ENCODE data around the gene HNRNPF.
A peak's percentile ranks its signal among the peaks of the same experiment; 100 is the strongest.
"Not testable (repeated sequence)": the region's sequence is repeated elsewhere in the genome, so short reads cannot be mapped to it uniquely, and the experiment has no call there.

The HNRNPF gene

DNA sequence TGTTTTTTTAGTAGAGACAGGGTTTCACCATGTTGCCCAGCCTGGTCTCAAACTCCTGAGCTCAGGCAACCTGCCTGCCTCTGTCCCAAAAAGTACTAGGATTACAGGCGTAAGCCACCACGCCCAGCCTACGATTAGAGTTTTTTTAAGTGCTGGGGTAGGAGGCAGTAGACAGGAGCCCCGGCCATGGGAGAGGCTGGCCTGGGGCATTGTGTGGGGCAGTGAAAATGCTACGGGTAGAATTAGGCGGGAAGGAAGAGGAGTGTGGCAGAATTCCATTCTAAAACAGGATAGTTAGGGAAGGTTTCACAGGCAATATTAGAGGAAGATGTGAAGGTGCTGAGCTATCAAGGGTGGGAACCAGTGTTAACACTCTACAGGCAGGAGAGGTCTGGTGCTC is 68.9 kb downstream of the HNRNPF start:
- H3K9ac ChIP-seq (ENCODE audit: low read length) = no peak overlapping the region
- H3K23ac ChIP-seq (ENCODE audit: low read length) = no peak overlapping the region
- peaks cover 5 to 7% of the 10 kb centered on the region in 2 experiments for H3K4me1 ChIP-seq (ENCODE audit: control insufficient read depth in 1 of 2, insufficient read depth in 2 of 2, low read length in 2 of 2)
- H3K27ac ChIP-seq (ENCODE audit: low read depth, low read length) = no peak overlapping the region
- no peak overlapping the region for H3K14ac ChIP-seq (ENCODE audit: low read length)
- no peaks in the 10 kb centered on the region for H3K79me2 ChIP-seq (ENCODE audit: control insufficient read depth, insufficient read depth, low read length, poor library complexity)
- no peaks in the 10 kb centered on the region for H3K9me3 ChIP-seq (ENCODE audit: insufficient read depth, low read depth, low read length)
- no peak overlapping the region for H3K4me3 ChIP-seq (ENCODE audit: low read depth, low read length)
- no peak overlapping the region for H3K4me2 ChIP-seq (ENCODE audit: low read length)
- peak; percentile 77 to 88 for DNase-seq
- WGBS (ENCODE audit: extremely low coverage, insufficient coverage, insufficient read length) = no CpG with 5 or more reads among the region's 6 CpGs
- no peak overlapping the region for H4K91ac ChIP-seq (ENCODE audit: low read depth, low read length)
- no peak overlapping the region for H3K18ac ChIP-seq (ENCODE audit: low read length)
- no peaks in the 10 kb centered on the region for H3K27me3 ChIP-seq (ENCODE audit: insufficient read depth, low read length)
- H4K8ac ChIP-seq (ENCODE audit: low read depth, low read length) = no peak overlapping the region
- no peak overlapping the region for H2BK12ac ChIP-seq (ENCODE audit: low read length)
- no peak overlapping the region for H2BK120ac ChIP-seq (ENCODE audit: insufficient read depth, low read length, poor library complexity)
- no peak overlapping the region for H2AFZ ChIP-seq (ENCODE audit: insufficient read depth, low read length, poor library complexity)
- H4K12ac ChIP-seq (ENCODE audit: low read depth, low read length) = no peak overlapping the region
- no peak overlapping the region for H3K4ac ChIP-seq (ENCODE audit: low read depth, low read length)
- no peaks in the 10 kb centered on the region for H3K36me3 ChIP-seq (ENCODE audit: control insufficient read depth in 1 of 2, insufficient read depth in 2 of 2, low read length in 2 of 2)
- no peaks in the 10 kb centered on the region for H3K79me1 ChIP-seq (ENCODE audit: low read length)
- H2BK5ac ChIP-seq (ENCODE audit: low read depth, low read length, poor library complexity) = no peak overlapping the region
- H2AK5ac ChIP-seq (ENCODE audit: low read length) = no peak overlapping the region

GRCh38 chr10:43339136-43339535 is 69.8 kb downstream of the HNRNPF start:
- H2AK5ac ChIP-seq (ENCODE audit: low read length) = no peak overlapping the region
- no peaks in the 10 kb centered on the region for H3K27me3 ChIP-seq (ENCODE audit: insufficient read depth, low read length)
- H4K12ac ChIP-seq (ENCODE audit: low read depth, low read length) = no peak overlapping the region
- no peak overlapping the region for H3K9ac ChIP-seq (ENCODE audit: low read length)
- H3K9me3 ChIP-seq (ENCODE audit: insufficient read depth, low read depth, low read length) = no peaks in the 10 kb centered on the region
- no peak overlapping the region for H3K27ac ChIP-seq (ENCODE audit: low read depth, low read length)
- H3K36me3 ChIP-seq (ENCODE audit: control insufficient read depth in 1 of 2, insufficient read depth in 2 of 2, low read length in 2 of 2) = no peaks in the 10 kb centered on the region
- no peaks in the 10 kb centered on the region for H3K79me1 ChIP-seq (ENCODE audit: low read length)
- H3K4me3 ChIP-seq (ENCODE audit: low read depth, low read length) = peak overlapping the region; percentile 5
- H3K4me1 ChIP-seq (ENCODE audit: control insufficient read depth in 1 of 2, insufficient read depth in 2 of 2, low read length in 2 of 2) = peaks cover 5 to 7% of the 10 kb centered on the region in 2 experiments
- no CpG with 5 or more reads among the region's 11 CpGs for WGBS (ENCODE audit: extremely low coverage, insufficient coverage, insufficient read length)
- H4K8ac ChIP-seq (ENCODE audit: low read depth, low read length) = no peak overlapping the region
- H2BK5ac ChIP-seq (ENCODE audit: low read depth, low read length, poor library complexity) = no peak overlapping the region
- H3K79me2 ChIP-seq (ENCODE audit: control insufficient read depth, insufficient read depth, low read length, poor library complexity) = no peaks in the 10 kb centered on the region
- no peak for DNase-seq
- H3K14ac ChIP-seq (ENCODE audit: low read length) = no peak overlapping the region
- H4K91ac ChIP-seq (ENCODE audit: low read depth, low read length) = no peak overlapping the region
- H2BK120ac ChIP-seq (ENCODE audit: insufficient read depth, low read length, poor library complexity) = no peak overlapping the region
- no peak overlapping the region for H2AFZ ChIP-seq (ENCODE audit: insufficient read depth, low read length, poor library complexity)
- H3K18ac ChIP-seq (ENCODE audit: low read length) = no peak overlapping the region
- H3K4me2 ChIP-seq (ENCODE audit: low read length) = no peak overlapping the region
- no peak overlapping the region for H3K23ac ChIP-seq (ENCODE audit: low read length)
- no peak overlapping the region for H3K4ac ChIP-seq (ENCODE audit: low read depth, low read length)
- no peak overlapping the region for H2BK12ac ChIP-seq (ENCODE audit: low read length)

- Histone ChIP-seq H3K4ac (ENCODE audit: low read depth, low read length) (no peak overlapping the region), H4K12ac (ENCODE audit: low read depth, low read length) (no peak overlapping the region), H3K18ac (ENCODE audit: low read length) (no peak overlapping the region), H3K27me3 (ENCODE audit: insufficient read depth, low read length) (no peaks in the 10 kb centered on the region), H2BK120ac (ENCODE audit: insufficient read depth, low read length, poor library complexity) (no peak overlapping the region), H3K4me2 (ENCODE audit: low read length) (no peak overlapping the region), H2BK5ac (ENCODE audit: low read depth, low read length, poor library complexity) (no peak overlapping the region), H3K9ac (ENCODE audit: low read length) (no peak overlapping the region), H3K9me3 (ENCODE audit: insufficient read depth, low read depth, low read length) (no peaks in the 10 kb centered on the region), H4K91ac (ENCODE audit: low read depth, low read length) (no peak overlapping the region), H3K79me1 (ENCODE audit: low read length) (no peaks in the 10 kb centered on the region), H3K36me3 (ENCODE audit: control insufficient read depth in 1 of 2, insufficient read depth in 2 of 2, low read length in 2 of 2) (no peaks in the 10 kb centered on the region), H2AFZ (ENCODE audit: insufficient read depth, low read length, poor library complexity) (no peak overlapping the region), H2AK5ac (ENCODE audit: low read length) (no peak overlapping the region), H3K23ac (ENCODE audit: low read length) (no peak overlapping the region), H3K4me1 (ENCODE audit: control insufficient read depth in 1 of 2, insufficient read depth in 2 of 2, low read length in 2 of 2) (peaks cover 5 to 7% of the 10 kb centered on the region in 2 experiments), H3K27ac (ENCODE audit: low read depth, low read length) (no peak overlapping the region), H3K79me2 (ENCODE audit: control insufficient read depth, insufficient read depth, low read length, poor library complexity) (no peaks in the 10 kb centered on the region), H2BK12ac (ENCODE audit: low read length) (peak overlapping the region; percentile 31), H3K4me3 (ENCODE audit: low read depth, low read length) (no peak overlapping the region), H4K8ac (ENCODE audit: low read depth, low read length) (no peak overlapping the region), H3K14ac (ENCODE audit: low read length) (no peak overlapping the region)
- DNase-seq = no peak
- WGBS (ENCODE audit: extremely low coverage, insufficient coverage, insufficient read length) = no CpG with 5 or more reads among the region's 12 CpGs
These were observed 70.9 kb downstream of the HNRNPF start for GRCh38 chr10:43338117-43338516.

DNA sequence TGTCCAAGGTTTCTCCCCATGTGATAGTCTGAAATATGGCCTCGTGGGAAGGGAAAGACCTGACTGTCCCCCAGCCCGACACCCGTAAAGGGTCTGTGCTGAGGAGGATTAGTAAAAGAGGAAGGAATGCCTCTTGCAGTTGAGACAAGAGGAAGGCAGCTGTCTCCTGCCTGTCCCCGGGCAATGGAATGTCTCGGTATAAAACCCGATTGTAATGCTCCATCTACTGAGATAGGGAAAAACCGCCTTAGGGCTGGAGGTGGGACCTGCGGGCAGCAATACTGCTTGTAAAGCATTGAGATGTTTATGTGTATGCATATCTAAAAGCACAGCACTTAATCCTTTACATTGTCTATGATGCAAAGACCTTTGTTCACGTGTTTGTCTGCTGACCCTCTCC is 71.5 kb downstream of the HNRNPF start:
- H2BK120ac ChIP-seq (ENCODE audit: insufficient read depth, low read length, poor library complexity); H2BK12ac ChIP-seq (ENCODE audit: low read length); H3K79me1 ChIP-seq (ENCODE audit: low read length); H3K4me1 ChIP-seq (ENCODE audit: control insufficient read depth in 1 of 2, insufficient read depth in 2 of 2, low read length in 2 of 2); H3K23ac ChIP-seq (ENCODE audit: low read length); H3K27me3 ChIP-seq (ENCODE audit: insufficient read depth, low read length); H3K9ac ChIP-seq (ENCODE audit: low read length); H3K27ac ChIP-seq (ENCODE audit: low read depth, low read length); H3K4me3 ChIP-seq (ENCODE audit: low read depth, low read length); H3K18ac ChIP-seq (ENCODE audit: low read length); H3K36me3 ChIP-seq (ENCODE audit: control insufficient read depth in 1 of 2, insufficient read depth in 2 of 2, low read length in 2 of 2); H3K9me3 ChIP-seq (ENCODE audit: insufficient read depth, low read depth, low read length); H3K14ac ChIP-seq (ENCODE audit: low read length); H2BK5ac ChIP-seq (ENCODE audit: low read depth, low read length, poor library complexity); H4K91ac ChIP-seq (ENCODE audit: low read depth, low read length); H3K4me2 ChIP-seq (ENCODE audit: low read length); H4K12ac ChIP-seq (ENCODE audit: low read depth, low read length); H4K8ac ChIP-seq (ENCODE audit: low read depth, low read length); H2AK5ac ChIP-seq (ENCODE audit: low read length); H3K79me2 ChIP-seq (ENCODE audit: control insufficient read depth, insufficient read depth, low read length, poor library complexity); H2AFZ ChIP-seq (ENCODE audit: insufficient read depth, low read length, poor library complexity); H3K4ac ChIP-seq (ENCODE audit: low read depth, low read length): not testable (repeated sequence)
- WGBS (ENCODE audit: extremely low coverage, insufficient coverage, insufficient read length) = no CpG with 5 or more reads among the region's 9 CpGs
- peak; percentile 91 to 92 for DNase-seq
